DMS53 (cell line): ENCODE results near the gene MUC13.

Source experiments
- DNase-seq: peaks from one replicate; lab custom pipeline; 2025; lab: John Stamatoyannopoulos, UW

MUC13 gene

DNA sequence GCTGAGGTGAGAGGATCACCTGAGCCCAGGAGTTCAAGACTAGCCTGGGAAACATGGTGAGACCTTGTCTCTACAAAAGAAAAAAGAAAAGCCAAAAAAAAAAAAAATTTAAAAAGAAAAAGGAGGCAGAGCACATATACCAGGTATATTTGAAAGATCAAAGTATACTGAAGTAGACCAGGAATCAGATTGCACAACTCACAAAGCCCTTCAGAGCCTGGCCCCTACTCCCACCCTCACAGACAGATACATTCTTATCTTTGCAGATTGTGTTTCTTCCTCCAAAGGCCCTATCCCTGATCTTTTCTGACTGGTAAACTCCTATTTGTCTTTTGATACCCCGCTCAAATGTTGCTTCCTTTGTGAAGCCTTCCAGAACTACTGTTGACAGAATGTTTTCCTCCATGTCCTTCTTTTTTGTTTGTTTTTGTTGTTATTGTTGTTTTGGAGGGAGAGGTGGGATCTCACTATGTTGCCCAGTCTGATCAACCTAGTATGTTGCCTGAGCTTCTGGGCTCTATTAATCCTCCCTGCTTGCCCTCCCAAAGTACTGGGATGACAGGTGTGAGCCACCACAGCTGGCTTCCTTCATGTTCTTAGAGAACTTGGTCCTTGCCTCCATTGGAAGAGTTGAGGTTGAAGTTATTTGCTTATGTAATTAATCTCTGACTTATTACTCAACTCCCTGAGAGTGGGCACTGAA is 37.6 kb downstream of the MUC13 start:
- DNase-seq, result no peak

DNA sequence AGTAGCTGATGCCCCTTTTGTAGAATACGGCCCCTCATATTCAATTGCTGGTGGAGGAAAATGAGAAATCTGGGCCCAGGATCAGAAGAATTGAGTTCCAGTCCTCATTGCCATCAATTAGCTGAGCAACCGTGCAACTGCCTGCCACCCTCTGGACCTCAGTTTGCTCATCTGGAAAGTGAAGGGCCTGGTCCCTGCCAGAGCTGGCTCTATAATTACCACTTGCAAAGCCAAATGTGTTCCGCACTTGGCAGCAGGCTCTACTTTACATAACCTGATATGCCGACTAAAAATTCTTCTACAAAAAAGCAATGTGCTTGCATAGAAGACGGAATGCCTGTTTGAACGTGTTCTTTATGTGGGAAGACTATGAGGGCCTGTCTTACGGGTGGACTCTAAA is 38.8 kb downstream of the MUC13 start:
- no peak for DNase-seq

DNA sequence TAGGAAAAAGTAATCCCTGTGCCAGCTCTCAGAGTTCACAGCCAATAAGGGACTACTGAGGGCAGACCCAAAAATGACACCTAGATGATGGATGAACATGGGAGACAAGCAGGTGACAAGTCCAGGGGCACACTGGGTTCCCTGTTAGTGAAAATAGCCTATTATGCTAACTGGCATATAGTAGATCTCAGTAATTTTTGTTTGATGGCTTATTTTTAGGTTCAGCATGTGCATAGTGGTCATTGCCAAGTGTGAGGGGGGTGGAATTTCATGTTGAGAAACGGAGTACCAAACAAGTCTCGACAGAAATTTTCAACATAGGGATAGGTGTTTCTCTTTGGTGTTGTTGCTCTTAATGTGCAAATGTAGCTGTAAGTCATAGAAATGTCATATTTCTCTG is 41.0 kb downstream of the MUC13 start:
- DNase-seq, result no peak

DNA sequence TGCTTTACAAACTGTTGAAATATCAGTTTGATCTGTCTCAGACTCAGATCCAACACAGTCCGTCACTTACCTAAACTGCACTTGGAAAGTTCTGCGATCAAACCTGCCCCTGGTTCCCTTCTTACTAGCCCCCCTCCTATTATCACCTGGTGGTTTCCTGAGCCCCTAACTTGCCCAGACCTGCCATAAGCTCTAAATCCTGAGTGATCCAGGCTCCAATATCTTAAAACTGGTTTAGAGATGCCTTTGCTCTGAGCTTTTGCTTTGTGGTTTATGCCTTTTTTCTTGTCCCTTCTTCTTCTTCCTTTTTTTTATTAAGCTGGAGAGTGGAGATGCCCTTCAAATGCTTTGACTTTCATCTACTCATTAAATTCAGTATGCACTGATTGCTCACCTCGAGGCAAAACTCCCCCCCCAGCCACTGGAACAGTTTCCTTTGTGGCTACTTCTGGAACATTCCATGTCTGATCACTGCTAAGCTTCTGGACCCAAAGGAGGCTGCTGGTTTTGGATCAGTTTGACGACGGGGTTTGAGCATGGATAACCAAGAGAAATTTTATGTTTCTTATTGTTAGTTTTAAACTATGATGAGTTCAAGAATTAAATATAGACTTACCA is 43.9 kb downstream of the MUC13 start:
- no peak for DNase-seq

DNA sequence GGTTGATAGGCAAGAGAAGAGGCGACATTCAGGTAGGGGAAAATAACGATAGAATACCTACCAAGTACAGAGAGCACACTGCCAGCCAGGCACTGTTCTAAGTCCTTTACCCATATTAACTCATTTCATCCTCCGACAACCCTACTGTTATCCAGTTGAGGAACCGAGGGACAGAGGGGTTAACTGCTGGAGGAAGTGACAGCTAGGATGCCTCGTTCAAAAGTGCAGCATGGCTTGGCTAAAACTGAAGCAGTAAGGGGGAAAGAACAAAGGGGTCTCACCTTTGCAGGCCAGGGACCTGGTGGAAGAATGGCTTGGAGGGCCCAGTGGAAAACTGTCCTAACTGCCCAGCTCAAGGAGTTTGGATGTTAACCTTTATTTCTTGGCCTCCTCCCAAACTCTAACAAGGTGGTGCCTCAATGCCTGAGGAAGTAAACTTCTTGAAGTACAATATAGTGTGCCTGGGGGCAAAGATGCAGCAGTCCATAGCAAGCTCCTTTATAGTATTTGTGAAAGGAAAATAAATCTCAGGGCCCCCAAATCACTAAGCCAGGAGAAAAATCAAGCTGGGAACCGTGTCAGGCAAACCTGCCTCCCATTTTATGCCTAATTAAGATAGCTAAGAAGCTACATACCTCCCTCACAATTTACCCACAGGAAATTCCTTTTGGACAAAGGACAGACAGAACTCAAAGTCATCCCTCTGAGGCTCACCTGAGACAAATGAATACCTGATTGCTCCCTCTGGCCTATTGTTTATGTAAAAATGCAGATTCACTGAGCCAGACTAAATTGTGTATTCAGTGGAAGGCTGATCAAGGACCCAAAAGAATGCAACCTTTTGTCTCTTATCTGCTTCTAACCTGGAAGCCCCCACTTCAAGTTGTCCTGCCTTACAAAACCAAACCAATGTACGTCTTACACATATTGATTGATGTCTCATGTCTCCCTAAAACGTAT is 45.8 kb downstream of the MUC13 start:
- DNase-seq, result no peak

DNA sequence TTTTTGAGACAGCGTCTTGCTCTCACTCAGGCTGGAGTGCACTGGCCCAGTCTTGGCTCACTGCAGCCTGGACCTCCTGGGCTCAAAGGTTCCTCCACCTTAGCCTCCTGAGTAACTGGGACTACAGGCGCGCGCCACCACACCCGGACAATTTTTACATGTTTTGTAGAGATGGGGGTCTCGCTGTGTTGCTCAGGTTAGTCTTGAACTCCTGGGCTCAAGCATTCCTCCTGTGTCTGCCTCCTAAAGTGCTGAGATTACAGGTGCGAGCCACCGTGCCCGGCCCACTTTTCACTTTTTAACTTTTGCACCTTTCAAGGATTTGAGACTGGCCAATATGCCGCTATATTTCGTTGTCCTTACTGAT is 46.6 kb downstream of the MUC13 start:
- no peak for DNase-seq

DNA sequence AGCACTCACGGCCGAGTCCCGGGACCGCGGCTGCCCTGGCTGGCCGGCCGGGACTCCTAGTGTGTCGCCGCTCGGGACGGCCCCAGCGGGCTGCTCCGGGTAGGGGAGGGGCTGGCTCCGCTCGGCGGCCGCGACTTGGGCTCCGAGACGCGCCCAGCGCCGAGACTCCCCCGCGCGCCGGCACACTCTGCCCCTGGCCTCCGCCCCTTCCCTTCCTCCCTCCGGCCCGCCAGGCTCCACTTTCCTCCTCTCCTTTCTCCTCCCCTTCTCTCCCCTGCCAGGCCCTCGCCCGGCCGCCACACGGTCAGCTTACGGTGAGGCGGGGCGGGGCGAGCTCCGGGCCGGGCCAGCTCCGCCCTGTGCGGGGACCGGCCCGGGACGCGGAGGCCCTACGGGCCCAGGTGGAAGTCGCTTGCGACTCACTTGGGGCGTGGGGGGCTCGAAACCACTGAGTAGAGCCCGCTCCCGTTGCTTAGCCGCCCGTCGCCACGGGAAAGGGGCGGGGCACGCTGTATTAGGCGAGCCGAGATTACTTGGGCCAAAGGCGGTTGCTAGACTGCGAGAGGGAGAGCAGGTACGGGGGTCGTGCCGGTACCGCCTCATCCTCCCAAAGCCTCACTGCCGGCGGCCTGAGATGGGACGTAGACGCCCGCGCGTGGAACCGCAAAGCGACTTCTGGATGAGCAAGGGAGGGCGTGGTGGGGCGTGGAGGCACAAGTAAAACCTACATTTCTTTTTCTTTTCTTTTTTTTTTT is 47.2 kb downstream of the MUC13 start, which contains the start of gene ITGB5:
TSS of gene ITGB5 (minus strand) at position 189 of the 755 bp plus-strand sequence. CDS start 365 bp downstream, outside the sequence.
- DNase-seq, result peak; percentile 82

DNA sequence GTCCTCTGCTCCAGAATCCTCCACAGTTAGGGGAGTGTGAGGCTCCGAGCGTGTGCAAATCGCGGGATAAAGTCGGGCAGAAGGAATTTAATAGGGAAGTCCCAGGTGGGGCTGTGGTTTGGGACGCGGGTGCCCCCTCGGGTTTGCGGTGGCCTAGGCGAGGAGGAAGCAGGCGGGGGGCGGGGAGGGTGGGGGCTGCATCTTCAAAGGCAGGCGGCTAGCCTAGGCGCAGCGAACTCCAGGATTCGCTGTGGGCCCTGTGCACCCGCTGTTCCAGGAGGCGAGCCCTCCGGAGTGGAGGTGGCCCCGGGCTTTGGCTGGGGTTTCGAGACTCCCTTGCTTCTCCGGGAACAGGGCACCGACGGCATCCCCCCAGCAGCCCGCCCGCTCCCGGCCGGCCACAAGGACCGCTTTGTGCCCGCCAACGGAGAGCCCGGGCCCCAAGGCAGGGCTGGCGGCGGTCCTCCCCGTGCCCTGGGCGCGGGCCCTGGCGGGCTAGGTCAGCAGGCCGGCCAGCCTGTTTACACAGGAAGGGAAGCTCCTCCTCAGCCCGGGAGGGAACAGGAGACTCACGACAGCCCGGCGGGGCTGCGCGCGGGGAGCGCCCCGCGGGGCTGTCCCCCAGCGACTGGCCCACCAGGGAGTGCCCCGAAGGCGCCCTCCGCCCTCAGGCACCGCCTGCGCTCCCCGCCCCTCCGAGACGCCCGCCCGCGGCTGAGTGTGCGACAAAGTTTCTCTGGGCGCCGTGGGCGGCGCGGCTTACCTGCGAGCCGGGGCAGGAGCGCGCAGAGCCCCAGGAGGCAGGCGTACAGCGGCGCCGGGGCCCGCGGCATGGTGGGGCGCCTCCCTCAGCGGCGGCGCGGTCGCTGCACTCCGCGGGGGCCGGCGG is 48.1 kb downstream of the MUC13 start:
- DNase-seq, result peak; percentile 77

DNA sequence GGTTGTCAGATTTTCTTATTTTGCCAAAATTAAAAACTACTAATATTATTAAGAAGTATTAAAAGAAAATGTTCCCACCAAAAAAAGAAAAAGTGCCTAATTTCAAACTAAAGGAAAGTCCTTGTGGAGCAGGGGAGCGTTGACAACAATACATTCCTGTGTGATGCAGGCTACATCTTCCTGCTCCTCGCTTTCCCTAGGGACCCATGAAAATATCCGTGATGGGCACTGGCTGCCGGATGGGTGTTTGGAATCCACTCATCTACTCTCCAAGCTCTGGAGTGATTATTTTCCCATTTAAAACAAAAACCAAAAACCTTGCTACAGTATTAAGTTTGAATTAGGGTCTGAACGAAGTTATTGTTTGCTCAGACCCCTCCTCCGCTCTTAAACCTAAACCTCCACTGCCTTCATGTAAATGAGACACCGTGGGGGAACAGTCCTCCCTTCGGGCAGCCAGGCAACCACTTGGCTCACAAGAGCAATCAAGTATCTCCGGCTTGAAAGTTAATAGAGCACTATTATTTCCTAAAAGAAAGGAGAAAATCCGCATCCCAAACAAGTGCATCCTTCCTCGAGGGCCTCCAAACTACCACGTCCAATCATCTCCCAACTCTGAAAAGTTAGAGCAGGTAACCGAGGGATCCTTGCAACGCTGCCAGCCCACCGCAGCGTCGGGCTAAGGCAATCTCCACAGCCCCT is 48.9 kb downstream of the MUC13 start:
- DNase-seq, result no peak

DNA sequence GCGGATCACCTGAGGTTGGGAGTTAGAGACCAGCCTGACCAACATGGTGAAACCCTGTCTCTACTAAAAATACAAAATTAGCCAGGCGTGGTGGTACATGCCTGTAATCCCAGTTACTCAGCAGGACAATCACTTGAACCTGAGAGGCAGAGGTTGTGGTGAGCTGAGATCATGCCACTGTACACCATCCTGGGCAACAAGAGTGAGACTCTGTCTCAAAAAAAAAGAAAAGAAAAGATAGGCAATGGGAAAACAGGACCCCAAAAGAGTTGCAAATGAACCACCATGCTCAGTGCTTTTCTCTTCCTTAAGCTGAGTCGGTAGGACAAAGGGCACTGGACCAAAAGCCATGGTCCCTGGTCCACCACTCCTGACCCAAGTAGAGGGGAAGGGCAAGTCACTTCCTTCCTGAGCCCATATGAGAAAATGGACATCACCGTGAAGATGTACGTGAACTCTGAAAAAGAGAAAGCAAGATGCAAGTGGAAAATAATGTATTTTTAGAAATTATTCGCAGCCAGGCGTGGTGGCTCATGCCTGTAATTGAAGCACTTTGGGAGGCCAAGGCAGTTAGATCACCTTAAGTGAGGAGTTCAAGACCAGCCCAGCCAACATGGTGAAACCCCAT is 50.0 kb downstream of the MUC13 start:
- no peak for DNase-seq

DNA sequence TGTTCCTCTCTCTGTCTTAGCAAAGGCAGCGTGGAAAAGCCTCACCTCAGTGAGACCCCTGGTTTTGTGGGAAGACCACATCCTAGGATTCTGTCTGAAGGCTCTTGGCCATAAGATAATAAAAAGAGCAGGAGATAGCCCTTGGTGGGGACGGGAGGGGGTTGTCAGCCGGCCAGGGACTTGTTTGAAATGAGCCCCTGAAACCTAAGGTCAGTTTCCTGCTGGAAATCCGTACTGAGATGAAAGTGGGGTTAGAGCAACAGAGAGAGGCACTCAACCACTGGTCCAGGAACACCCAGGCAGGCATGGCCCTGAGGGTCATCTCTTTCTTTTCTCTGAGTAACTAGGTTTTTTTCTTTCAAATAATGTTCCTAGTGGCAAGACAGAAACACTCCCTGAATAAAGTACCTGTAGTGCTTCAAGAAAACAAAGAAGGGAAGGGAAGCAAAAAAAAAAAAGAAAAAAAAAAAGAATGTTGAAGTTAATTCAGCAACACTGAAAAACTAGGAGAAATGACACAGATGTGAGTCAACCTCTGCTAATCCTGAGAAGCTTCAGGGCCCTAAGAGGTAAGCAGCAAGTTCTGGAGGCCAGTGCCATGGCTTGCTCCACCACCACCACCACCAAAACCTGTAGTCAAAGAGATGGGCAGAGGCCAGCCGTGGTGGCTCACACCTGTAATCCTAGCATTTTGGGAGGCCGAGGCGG is 50.6 kb downstream of the MUC13 start:
- no peak for DNase-seq

DNA sequence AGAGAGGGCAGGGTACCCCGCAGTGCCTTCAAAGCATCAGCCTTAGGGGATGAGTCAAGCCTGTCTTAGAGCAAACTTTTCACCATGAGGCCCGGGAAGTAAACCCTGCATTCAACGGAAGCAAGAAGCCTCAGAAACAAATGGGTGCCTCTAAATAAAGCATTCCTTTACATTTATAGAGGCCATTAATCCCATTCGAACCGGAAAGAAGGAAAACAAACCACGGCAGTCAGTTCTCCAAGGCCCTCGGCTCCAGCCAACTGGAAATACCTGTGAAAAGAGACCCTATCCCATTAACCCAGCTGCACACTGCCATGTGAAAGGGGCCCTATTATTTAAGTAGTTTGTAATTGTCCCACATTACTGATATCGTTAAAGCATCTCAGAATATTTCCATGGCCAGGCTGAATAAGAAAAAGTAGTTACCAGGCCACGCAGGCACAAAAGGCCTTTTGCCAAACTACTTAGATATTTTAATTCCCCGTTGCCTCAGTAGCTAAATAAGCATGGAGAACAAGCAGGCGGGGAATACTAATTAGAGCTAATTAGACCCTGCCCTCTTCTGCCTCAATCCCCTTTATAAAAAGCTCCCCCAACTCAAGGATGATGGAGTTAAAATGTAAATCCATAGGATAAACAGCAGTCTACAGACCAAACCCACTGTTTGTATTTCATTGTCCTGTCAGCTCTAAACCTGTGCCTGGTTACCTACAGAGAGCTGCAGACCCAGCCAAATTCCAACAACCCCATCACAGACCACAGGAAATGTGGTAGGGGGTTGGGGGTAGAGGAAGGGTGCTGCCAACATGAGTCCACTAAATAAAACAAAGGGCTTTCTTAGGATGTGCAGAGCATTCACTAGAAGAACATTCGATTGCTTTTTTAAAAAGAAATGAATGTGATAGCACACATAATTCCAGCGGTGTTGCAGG is 51.5 kb downstream of the MUC13 start:
- no peak for DNase-seq

DNA sequence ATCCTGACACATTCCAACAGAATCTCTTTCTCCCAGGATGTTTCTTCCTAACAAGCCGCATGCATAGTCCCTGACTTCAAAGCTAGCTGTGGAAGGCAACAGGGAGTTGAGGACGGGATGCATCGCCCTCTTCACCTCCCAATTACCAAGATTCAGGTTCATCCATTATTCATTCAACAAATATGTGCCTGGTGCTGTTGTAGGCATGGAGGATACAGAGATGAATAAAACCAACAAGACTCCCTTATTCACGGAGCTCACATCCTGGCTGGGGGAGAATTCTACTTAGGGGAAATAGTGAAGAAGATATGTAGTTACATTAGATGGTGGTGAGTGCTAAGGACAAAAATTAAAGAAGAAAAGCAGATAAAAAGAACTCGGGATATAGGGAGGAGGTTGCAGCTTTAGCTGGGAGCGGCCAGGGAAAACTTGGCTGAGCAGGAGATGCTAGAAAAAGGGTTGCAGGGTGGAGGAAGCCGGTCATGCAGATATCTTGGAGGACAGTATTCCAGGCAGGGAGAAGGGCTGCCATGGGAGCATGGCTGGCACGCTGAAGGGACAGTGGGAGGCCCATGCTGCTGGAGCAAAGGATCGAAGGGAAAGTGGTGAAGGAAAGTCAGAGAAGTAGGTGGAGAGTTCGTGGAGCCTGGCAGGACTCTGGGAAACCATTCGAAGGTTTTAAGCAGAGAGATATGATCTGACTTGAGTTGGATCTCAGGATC is 52.4 kb downstream of the MUC13 start:
- DNase-seq, result no peak

DNA sequence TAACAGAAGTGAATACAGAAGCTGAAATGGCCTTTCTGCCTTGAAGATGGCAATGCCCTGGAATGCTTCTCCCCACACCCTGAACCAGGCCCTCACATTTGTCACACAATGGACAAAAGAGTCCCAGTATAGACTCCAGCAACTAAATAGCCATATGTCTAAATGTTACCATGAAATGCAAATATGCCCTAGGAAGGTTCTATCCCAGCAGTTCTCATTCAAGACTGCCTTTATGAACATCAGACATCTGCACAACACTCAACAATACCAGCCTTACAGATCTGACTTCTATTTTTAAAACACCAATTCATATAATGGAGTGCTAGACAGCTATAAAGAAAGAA is 55.2 kb downstream of the MUC13 start:
- DNase-seq, result no peak

DNA sequence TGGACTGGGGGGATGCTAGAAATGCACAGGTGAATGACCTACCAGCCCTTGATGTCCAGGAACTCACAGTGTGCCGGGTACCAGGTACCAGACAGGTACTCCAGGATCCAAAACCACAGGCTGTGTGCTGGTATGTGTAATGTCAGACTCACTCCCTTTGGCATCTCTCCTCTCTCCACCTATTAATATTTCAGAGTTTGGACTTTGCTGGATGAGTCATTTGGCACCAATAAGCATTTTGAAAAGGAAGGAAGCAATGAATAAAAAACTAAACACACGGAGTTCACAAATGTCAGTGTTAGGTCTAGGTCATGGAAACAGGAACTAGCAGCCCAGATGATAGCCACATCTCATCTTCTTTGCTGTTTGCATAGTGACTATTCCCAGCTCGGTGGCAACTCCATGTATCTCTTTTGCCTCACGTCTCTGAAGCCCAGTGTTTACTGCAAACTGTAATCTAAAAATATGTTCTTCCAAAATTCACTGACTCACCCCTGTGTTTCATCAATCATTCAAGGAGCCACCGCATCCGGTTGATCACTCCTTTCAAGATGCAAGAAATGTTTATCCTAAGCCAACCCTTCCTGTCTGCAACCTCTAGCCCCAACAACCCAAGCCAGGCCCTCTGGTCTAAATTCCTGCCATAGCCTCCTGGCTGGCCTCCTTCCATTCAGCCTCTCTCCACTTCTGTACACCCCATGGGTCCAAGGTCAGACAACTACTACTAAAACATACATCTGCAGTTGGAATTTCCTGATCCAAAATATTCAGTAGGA is 55.8 kb downstream of the MUC13 start:
- DNase-seq, result peak; percentile 64

DNA sequence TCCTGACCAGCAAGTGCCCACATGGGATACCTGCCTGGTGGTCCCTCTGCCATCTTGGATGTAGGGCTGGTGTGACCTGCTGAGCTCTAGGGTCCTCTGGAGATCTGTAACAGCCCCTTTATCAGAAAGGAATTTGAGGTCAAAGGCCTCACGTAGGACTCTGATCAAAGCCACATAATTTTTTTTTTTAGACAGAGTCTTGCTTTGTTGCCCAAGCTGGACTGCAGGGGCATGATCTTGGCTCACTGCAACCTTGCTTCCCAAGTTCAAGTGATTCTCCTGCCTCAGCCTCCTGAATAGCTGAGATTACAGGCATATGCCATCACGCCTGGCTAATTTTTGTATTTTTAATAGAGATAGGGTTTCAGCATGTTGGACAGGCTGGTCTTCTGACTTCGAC is 56.9 kb downstream of the MUC13 start:
- no peak for DNase-seq

DNA sequence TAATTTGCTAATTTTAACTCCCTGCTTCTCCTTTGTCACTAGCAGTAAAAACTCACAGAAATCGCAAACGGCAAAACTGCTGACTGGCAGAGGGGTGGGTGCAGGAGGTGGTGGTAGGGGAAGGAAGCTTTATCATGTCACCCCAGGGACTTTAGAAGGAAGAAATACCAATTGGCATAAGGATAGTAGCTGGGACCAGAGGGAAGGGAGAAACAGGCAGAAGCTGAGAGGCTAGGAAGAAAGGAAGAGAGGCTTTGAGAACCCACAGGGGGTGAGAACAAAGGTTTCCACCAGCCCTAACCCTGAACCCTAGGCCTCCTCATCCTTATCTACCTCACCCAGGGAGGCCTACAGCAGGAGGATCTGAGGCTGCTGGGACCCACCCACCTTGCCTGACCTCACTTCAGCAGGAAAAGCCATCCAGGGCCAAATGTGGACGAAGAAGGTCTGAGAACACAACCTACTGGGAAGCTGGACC is 58.1 kb downstream of the MUC13 start:
- no peak for DNase-seq
